ENCODE results near the gene NEBL.

The NEBL gene

GRCh38 chr10:20856484-20856883 is 40.6 kb downstream of the NEBL start:
- no peak overlapping the region for H3K4me3 ChIP-seq (ENCODE audit: low read depth, low read length)
- TF ChIP-seq CTCF (IDR thresholded peaks at IDR 0.05; ENCODE audit: low read depth, low read length), result no peak
- no peak for DNase-seq (ENCODE audit: low read depth, low spot score)
- in situ Hi-C loops (cut with HindIII; ENCODE audit: low sequenced_read_pairs), result no loop called here

GRCh38 chr10:20855398-20856038 is 41.6 kb downstream of the NEBL start:
- TF ChIP-seq CTCF (IDR thresholded peaks at IDR 0.05; ENCODE audit: low read depth, low read length), result peak; percentile 43
- peak; percentile 50 for DNase-seq (ENCODE audit: low read depth, low spot score)
- no peak overlapping the region for H3K4me3 ChIP-seq (ENCODE audit: low read depth, low read length)
- in situ Hi-C loops (cut with HindIII; ENCODE audit: low sequenced_read_pairs), result no loop called here

GRCh38 chr10:20853276-20853675 is 43.8 kb downstream of the NEBL start:
- no peak for DNase-seq (ENCODE audit: low read depth, low spot score)
- H3K4me3 ChIP-seq (ENCODE audit: low read depth, low read length), result no peak overlapping the region
- TF ChIP-seq CTCF (IDR thresholded peaks at IDR 0.05; ENCODE audit: low read depth, low read length), result no peak
- in situ Hi-C loops (cut with HindIII; ENCODE audit: low sequenced_read_pairs), result no loop called here

- in situ Hi-C loops (cut with HindIII; ENCODE audit: low sequenced_read_pairs), result no loop called here
- no peak for DNase-seq (ENCODE audit: low read depth, low spot score)
- TF ChIP-seq CTCF (IDR thresholded peaks at IDR 0.05; ENCODE audit: low read depth, low read length), result no peak
- H3K4me3 ChIP-seq (ENCODE audit: low read depth, low read length), result no peak overlapping the region
Measured at GRCh38 chr10:20852303-20852702, 44.8 kb downstream of the NEBL start.

GRCh38 chr10:20847512-20847911 is 49.6 kb downstream of the NEBL start:
- no peak for DNase-seq (ENCODE audit: low read depth, low spot score)
- in situ Hi-C loops (cut with HindIII; ENCODE audit: low sequenced_read_pairs), result no loop called here
- H3K4me3 ChIP-seq (ENCODE audit: low read depth, low read length), result no peak overlapping the region
- no peak for TF ChIP-seq CTCF (IDR thresholded peaks at IDR 0.05; ENCODE audit: low read depth, low read length)

- H3K4me3 ChIP-seq (ENCODE audit: low read depth, low read length), result no peak overlapping the region
- in situ Hi-C loops (cut with HindIII; ENCODE audit: low sequenced_read_pairs), result no loop called here
- no peak for TF ChIP-seq CTCF (IDR thresholded peaks at IDR 0.05; ENCODE audit: low read depth, low read length)
- no peak for DNase-seq (ENCODE audit: low read depth, low spot score)
Measured at GRCh38 chr10:20846263-20846662, 50.8 kb downstream of the NEBL start.
